Stimulated activated CD8-positive, alpha-beta memory T cell treated with anti-CD3 and anti-CD28 coated beads, Interleukin-12 subunit alpha, Interleukin-12 subunit beta, amount 100 ng/mL, for 24 hours (primary cell): ENCODE measurements around the gene GDF9.
"Not testable (repeated sequence)": the region's sequence is repeated elsewhere in the genome, so short reads cannot be mapped to it uniquely, and the experiment has no call there.

Source experiments
- DNase-seq: peaks from one replicate; pipeline ENCODE4 v3.0.0-alpha.2; 2020; ENCODE audit errors: extremely low read depth

GDF9 gene

GRCh38 chr5:132872788-132873118, 6.5 kb upstream of the GDF9 start:
- DNase-seq: no peak

- DNase-seq: no peak
Measured at GRCh38 chr5:132871459-132872284, 5.4 kb upstream of the GDF9 start.

- no peak for DNase-seq
Measured at GRCh38 chr5:132870801-132871200, 4.5 kb upstream of the GDF9 start.

- DNase-seq: no peak
Measured at GRCh38 chr5:132868754-132869153, 2.5 kb upstream of the GDF9 start.

DNA sequence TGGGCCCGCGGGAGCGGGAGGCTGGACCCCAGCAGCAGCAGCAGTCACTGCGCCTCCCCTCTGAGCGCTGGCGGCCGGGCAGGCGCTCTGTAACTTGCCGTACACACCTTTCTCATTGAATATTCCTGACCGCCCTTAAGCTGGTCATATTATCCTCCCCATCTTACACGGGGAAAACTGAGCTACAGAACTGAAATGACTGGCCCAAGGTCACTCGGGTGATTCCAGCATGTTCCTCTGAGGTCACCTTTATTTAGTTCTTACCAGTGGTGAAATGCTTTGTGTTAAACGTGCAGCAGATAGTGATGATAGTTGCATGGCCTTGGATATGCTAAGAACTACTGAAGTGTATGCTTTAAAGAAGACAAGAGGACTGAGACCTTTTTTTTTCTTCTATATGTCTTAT, 780 bp upstream of the GDF9 start:
- no peak for DNase-seq

GRCh38 chr5:132865668-132866341, 464 bp downstream of the GDF9 start:
- DNase-seq: no peak

- DNase-seq: no peak
Measured at GRCh38 chr5:132860742-132861141, 5.5 kb downstream of the GDF9 start.

GRCh38 chr5:132859889-132860437, 6.3 kb downstream of the GDF9 start:
- no peak for DNase-seq

- DNase-seq: no peak
Measured at GRCh38 chr5:132856011-132856410, 10.3 kb downstream of the GDF9 start.

GRCh38 chr5:132854992-132855391, 11.3 kb downstream of the GDF9 start:
- not testable (repeated sequence) for DNase-seq

DNA sequence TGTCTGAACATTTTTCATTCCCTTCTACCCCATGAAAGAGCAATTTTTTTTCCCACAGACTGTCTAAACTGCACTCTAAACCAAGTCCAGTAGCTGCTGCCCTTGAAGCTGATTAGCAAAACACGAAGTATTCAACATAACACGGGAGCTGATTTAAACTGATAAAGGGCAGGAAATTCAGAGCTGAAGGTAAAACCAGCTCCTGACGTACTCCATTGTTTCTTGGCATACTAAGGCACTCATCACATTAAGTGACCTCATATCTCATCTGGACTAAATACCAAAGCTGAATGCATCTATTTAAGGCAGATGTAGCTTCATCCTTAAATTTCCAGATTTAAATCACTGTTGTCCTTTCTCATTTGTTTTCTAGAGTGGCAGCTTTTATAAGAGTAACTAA, 12.0 kb downstream of the GDF9 start:
- DNase-seq: no peak

GRCh38 chr5:132853790-132854189, 12.5 kb downstream of the GDF9 start:
- no peak for DNase-seq

- DNase-seq: no peak
Measured at GRCh38 chr5:132853323-132853722, 12.9 kb downstream of the GDF9 start.

- no peak for DNase-seq
Measured at GRCh38 chr5:132850066-132850465, 16.2 kb downstream of the GDF9 start.

DNA sequence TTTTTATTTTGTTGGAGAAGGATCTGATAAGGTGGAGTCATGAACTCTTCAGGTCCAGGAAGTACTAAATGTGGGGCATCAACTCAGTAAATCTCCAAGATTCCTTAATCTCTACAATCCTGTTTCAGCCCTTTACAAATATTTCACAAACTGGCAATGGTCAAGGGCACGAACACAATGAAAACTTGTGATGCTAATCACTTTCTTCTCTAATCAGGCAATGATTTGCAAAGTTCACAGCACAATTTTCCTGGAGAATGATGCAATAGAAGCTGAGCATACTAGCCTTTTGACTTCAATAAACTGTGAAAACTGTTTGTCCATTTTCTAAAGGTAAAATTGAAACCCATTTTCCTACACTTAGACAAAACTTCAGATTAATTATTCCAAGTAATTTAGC, 16.9 kb downstream of the GDF9 start:
- DNase-seq: no peak

DNA sequence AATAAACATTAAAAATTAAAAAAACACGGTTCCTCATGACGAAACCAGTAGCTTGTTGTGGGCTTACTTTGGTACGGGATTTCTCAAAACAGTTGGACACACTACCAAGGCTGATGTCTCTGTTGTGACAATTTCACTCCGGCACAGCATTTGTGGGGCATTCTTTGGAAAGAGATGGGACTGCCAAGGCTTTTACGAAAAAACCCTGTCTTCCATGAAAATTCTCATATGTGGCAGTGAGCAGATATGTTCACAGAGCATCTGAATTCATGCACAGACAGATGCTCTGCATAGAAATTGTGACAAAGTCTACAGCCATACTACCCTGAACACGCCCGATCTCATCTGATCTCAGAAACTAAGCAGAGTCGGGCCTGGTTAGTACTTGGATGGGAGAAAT, 18.0 kb downstream of the GDF9 start:
- no peak for DNase-seq

- DNase-seq: no peak
Measured at GRCh38 chr5:132841305-132841704, 25.0 kb downstream of the GDF9 start.

- DNase-seq: no peak
Measured at GRCh38 chr5:132840896-132841295, 25.4 kb downstream of the GDF9 start.

DNA sequence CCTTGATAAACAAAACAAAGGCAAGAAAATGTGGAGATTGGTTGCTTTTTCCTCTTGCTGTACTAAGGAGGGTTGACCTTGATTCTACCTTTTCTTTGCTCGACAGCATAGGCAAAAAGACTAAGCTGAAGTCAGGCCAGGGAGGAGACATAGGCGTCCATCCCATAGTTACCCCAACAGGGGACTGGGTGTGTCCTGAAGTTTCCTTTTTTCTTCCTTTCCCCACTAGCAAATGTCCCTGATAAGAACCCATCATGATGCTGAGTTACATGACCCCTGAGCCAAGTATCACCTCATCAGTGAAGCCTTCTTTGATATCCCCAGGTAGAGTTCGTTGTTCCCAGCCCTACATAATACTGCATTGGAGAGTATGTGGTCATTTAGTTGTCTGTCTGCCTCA, 26.0 kb downstream of the GDF9 start:
- no peak for DNase-seq

GRCh38 chr5:132839426-132840301, 26.6 kb downstream of the GDF9 start:
- DNase-seq: no peak

- no peak for DNase-seq
Measured at GRCh38 chr5:132838516-132839282, 27.6 kb downstream of the GDF9 start.
